HL-60 (cell line): ENCODE measurements around the gene ST7.

ENCODE experiments used
- CTCF ChIP-seq: IDR thresholded peaks from one replicate; pipeline ENCODE4 v1.5.1; 2011; ENCODE audit warnings: low read length, control low read depth, inconsistent platforms; ENCODE audit not compliant: insufficient read depth
- GABPA ChIP-seq: IDR thresholded peaks from 2 replicates; pipeline ENCODE4 v1.6.1; 2012; ENCODE audit warnings: low read depth
- POLR2AphosphoS5 ChIP-seq: IDR thresholded peaks from 2 replicates; pipeline ENCODE4 v1.6.1; 2012; ENCODE audit warnings: low read depth
- SPI1 ChIP-seq: IDR thresholded peaks from 2 replicates; pipeline ENCODE4 v1.6.1; 2012; ENCODE audit warnings: low read depth, mild to moderate bottlenecking, borderline replicate concordance
- TF ChIP-seq, protein P1 (sequence below): IDR thresholded peaks from 2 replicates; pipeline ENCODE4 v1.6.1; 2012; ENCODE audit warnings: low read depth; ENCODE audit not compliant: insufficient replicate concordance

DNA sequence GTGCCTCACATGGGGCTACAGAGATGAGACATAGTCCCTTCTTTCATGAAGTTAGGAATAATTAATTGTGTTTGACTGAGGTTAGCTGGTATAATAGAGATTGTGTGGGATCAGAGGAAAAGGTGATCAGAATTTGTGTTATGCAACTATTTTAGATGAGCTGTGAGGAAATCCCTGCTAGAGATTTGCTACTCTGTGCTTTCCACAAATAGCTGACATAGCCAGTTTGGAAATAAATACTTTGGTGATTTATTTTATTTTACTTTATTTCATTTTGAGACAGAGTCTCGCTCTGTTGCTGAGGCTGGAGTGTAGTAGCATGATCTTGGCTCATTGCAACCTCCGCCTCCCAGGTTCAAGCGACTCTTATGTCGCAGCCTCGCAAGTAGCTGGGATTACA, 32.3 kb downstream of the ST7 start:
- TF ChIP-seq, protein P1, sequence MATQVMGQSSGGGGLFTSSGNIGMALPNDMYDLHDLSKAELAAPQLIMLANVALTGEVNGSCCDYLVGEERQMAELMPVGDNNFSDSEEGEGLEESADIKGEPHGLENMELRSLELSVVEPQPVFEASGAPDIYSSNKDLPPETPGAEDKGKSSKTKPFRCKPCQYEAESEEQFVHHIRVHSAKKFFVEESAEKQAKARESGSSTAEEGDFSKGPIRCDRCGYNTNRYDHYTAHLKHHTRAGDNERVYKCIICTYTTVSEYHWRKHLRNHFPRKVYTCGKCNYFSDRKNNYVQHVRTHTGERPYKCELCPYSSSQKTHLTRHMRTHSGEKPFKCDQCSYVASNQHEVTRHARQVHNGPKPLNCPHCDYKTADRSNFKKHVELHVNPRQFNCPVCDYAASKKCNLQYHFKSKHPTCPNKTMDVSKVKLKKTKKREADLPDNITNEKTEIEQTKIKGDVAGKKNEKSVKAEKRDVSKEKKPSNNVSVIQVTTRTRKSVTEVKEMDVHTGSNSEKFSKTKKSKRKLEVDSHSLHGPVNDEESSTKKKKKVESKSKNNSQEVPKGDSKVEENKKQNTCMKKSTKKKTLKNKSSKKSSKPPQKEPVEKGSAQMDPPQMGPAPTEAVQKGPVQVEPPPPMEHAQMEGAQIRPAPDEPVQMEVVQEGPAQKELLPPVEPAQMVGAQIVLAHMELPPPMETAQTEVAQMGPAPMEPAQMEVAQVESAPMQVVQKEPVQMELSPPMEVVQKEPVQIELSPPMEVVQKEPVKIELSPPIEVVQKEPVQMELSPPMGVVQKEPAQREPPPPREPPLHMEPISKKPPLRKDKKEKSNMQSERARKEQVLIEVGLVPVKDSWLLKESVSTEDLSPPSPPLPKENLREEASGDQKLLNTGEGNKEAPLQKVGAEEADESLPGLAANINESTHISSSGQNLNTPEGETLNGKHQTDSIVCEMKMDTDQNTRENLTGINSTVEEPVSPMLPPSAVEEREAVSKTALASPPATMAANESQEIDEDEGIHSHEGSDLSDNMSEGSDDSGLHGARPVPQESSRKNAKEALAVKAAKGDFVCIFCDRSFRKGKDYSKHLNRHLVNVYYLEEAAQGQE = no peak
- TF ChIP-seq CTCF (no peak), GABPA (no peak), POLR2AphosphoS5 (no peak), SPI1 (no peak)
